Activated naive CD8-positive, alpha-beta T cell treated with anti-CD3 and anti-CD28 coated beads, Interleukin-2, amount 10 ng/mL, durations not matched to agents 7 days and 5 days (primary cell): ENCODE data around the gene RBCK1. TPM values are rescaled to one million over a fixed set of nuclear protein-coding genes. Genes with fewer than 3 reads are reported as not detected.

Experiments used
- ATAC-seq: fragments of 150-1000 bp; cut with Tn5 transposase; one replicate; pipeline ENCODE4 v1.10.0; 2021; ENCODE audit warnings: low read depth, moderate library complexity
- POLR2A ChIA-PET: fragments of 350-600 bp; sonication (Branson Sonifier 250); formaldehyde crosslinking; loops from one replicate; lab custom pipeline; 2021; ENCODE audit warnings: antibody characterized with exemption; lab: Charles Lee
- DNase-seq: peaks from one replicate; pipeline ENCODE4 v3.0.0; 2021
- H3K27ac Mint-ChIP-seq: one replicate; pipeline ENCODE4 v1.8.0; 2022; ENCODE audit warnings: mild to moderate bottlenecking, mixed read lengths
- H3K27me3 Mint-ChIP-seq: one replicate; pipeline ENCODE4 v1.8.0; 2022; ENCODE audit warnings: mild to moderate bottlenecking, moderate library complexity, mixed read lengths
- H3K36me3 Mint-ChIP-seq: one replicate; pipeline ENCODE4 v1.8.0; 2021; ENCODE audit warnings: mild to moderate bottlenecking, mixed read lengths
- H3K4me1 Mint-ChIP-seq: one replicate; pipeline ENCODE4 v1.8.0; 2021; ENCODE audit warnings: mixed read lengths
- H3K4me3 Mint-ChIP-seq: one replicate; pipeline ENCODE4 v1.8.0; 2022; ENCODE audit warnings: mild to moderate bottlenecking, moderate library complexity, mixed read lengths
- H3K9me3 Mint-ChIP-seq: one replicate; pipeline ENCODE4 v1.8.0; 2021; ENCODE audit warnings: mixed read lengths
- total RNA-seq, 2 experiments: library from RNA; stranded (reverse); gene quantifications; one replicate each; pipeline ENCODE4 v1.2.3, GENCODE V29; 2021

The RBCK1 gene
- total RNA-seq, 2 experiments from 2014 or later, result 156 to 179 TPM

- Mint-ChIP-seq H3K9me3 (no peaks in the 10 kb centered on the region), H3K4me3 (peak overlapping the region; percentile 56), H3K36me3 (peaks cover 54% of the 10 kb centered on the region), H3K4me1 (peaks cover 41% of the 10 kb centered on the region), H3K27ac (peak overlapping the region; percentile 94), H3K27me3 (no peaks in the 10 kb centered on the region)
- POLR2A ChIA-PET, result interaction anchor here (0.5 to 1.6 kb wide), 6 partner anchors 17 to 56 kb away, joined by 3 to 8 read pairs (median 5); partner anchors contain the start of gene TBC1D20
- DNase-seq (no peak), ATAC-seq (no peak)
These were observed 24.7 kb downstream of the RBCK1 start for GRCh38 chr20:432677-433299.

DNA sequence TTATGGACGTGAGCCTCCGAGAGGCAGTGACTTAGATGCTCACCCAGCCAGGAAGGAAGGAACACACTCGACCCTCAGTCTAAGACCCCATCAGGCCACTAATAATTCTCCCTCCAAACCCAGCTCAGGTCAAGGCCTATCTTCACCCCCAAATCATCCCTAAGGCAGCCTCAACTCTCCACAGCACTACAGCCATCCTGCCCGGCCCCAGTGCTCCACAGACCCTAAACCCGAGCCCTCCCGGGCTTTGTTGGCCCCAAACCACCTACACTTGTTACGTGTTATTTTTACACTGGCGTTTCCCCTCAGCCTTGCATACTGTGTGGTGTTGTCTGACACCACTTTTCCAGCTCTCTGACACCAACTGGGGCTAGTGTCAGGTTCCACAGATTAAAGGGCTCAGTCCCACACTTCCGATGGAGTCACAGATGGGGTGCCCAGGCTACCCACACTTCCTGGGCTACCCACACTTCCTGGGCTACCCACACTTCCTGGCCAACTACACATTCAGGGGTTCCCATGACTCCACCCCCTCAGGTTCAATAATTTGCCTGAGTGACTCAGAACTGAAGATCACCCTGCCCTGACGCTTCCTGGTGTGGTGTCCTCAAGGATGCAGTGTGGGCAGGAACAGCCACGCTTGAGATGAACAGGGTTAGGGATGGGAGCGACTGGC lies 25.3 kb downstream of the RBCK1 start:
- DNase-seq (peak; percentile 58), ATAC-seq (peak; percentile 78)
- Mint-ChIP-seq H3K36me3 (peaks cover 54% of the 10 kb centered on the region), H3K4me1 (peaks cover 48% of the 10 kb centered on the region), H3K4me3 (peak overlapping the region; percentile 56), H3K9me3 (no peaks in the 10 kb centered on the region), H3K27ac (peak overlapping the region; percentile 94), H3K27me3 (no peaks in the 10 kb centered on the region)
- POLR2A ChIA-PET, result interaction anchor here (0.5 to 1.6 kb wide), 5 partner anchors 18 to 51 kb away, joined by 3 to 8 read pairs (median 5); partner anchors contain the start of gene TBC1D20

DNA sequence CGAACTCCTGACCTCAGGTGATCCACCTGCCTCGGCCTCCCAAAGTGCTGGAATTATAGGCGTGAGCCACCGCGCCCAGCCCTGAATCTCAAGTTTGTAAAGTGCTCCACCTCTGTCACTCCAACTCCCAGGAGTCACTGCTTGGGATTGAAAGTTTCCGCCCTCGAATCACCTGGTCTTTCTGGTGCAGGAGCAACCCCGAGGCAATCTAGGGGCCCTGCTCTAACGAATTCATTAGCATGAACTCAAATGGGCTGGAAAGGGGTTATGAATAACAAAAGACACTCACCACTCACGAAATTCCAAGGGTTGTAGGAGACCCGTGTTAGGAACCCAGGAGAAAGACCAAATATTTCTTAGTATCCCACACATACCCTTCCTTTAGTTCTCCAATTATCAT lies 26.1 kb downstream of the RBCK1 start:
- ATAC-seq (no peak), DNase-seq (no peak)
- H3K4me3 Mint-ChIP-seq, result peak overlapping the region; percentile 56
- no peaks in the 10 kb centered on the region for H3K27me3 Mint-ChIP-seq
- peaks cover 55% of the 10 kb centered on the region for H3K36me3 Mint-ChIP-seq
- H3K27ac Mint-ChIP-seq, result peak overlapping the region; percentile 59
- POLR2A ChIA-PET, result interaction anchor here (1.8 kb wide), 1 partner anchor 28 kb away, joined by 6 read pairs; the partner anchor contains the start of gene TBC1D20
- no peaks in the 10 kb centered on the region for H3K9me3 Mint-ChIP-seq
- H3K4me1 Mint-ChIP-seq, result peaks cover 55% of the 10 kb centered on the region

DNA sequence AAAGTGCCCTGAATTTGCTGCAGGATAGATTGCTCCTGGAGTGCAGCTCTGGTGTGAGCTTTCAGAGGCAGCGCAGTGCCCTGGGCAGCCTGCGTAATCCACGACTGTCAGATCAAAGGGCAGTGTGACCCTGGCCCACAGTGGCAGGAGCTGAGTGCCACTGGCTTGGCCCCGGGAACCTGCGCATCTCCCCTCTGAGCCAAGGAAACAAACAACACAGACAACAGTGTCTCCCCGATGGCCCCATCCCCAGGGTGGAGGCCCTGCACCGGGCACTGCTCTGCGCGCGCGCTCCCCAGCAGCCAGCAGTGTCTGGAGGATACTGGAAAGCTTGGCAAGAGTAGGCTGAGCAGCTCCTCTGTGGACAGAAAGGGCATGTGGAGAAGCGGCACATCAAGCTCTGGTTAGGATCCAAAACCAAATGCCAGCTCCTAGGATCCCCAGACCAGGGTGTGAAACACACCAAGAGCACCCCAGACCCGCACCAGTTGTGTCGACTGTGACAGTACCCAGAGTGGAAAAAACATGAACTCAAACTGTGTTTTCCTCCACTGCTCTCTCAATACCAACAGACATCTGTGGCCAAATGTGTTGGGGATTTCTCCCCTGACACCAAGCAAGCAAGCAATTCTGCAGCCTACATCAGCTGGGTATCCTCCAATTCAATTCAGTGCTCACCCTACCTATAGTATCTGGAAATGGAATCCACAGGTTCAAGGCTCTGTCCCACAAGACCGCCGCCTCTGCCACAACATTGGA lies 26.7 kb downstream of the RBCK1 start:
- H3K27ac Mint-ChIP-seq, result peak overlapping the region; percentile 59
- peak overlapping the region; percentile 56 for H3K4me3 Mint-ChIP-seq
- H3K9me3 Mint-ChIP-seq, result no peaks in the 10 kb centered on the region
- no peak for ATAC-seq
- H3K36me3 Mint-ChIP-seq, result peaks cover 58% of the 10 kb centered on the region
- DNase-seq, result no peak
- no peaks in the 10 kb centered on the region for H3K27me3 Mint-ChIP-seq
- POLR2A ChIA-PET, result interaction anchor here (1.8 kb wide), 1 partner anchor 27 kb away, joined by 6 read pairs; the partner anchor contains the start of gene TBC1D20
- H3K4me1 Mint-ChIP-seq, result peaks cover 60% of the 10 kb centered on the region

- Mint-ChIP-seq H3K4me1 (peaks cover 60% of the 10 kb centered on the region), H3K36me3 (peaks cover 61% of the 10 kb centered on the region), H3K27me3 (no peaks in the 10 kb centered on the region), H3K9me3 (no peaks in the 10 kb centered on the region), H3K4me3 (no peak overlapping the region), H3K27ac (no peak overlapping the region)
- POLR2A ChIA-PET, result interaction anchor here (1.8 kb wide), 1 partner anchor 27 kb away, joined by 6 read pairs; the partner anchor contains the start of gene TBC1D20
- no peak for ATAC-seq
- DNase-seq, result no peak
These were observed 27.5 kb downstream of the RBCK1 start for GRCh38 chr20:435558-435957.

DNA sequence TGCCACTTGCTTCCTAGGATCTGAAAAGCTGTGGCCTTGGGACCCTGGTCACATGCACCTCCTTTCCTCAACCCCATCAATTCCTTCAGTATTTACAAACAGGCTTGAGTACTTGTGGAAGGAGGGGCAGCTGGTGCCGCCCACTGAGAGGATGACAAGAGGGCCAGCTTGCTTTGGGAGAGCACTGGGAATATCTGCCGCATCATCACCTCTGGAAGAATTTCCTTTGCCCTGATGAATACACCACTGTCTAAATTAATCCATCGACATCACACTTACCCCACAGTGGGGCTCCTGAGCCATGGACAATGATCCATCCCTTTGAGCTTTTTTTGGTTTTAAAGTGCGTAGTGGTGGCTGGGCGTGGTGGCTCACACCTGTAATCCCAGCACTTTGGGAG lies 28.4 kb downstream of the RBCK1 start:
- no peak for ATAC-seq

GRCh38 chr20:437787-438486 lies 29.8 kb downstream of the RBCK1 start:
- no peak for DNase-seq
- peak; percentile 8 for ATAC-seq
- Mint-ChIP-seq H3K36me3 (peaks cover 67% of the 10 kb centered on the region), H3K4me3 (peak overlapping the region; percentile 78), H3K27me3 (no peaks in the 10 kb centered on the region), H3K4me1 (peaks cover 52% of the 10 kb centered on the region), H3K27ac (peak overlapping the region; percentile 86), H3K9me3 (no peaks in the 10 kb centered on the region)
- POLR2A ChIA-PET, result interaction anchor here (0.5 to 2.6 kb wide), 9 partner anchors 10 to 57 kb away, joined by 3 to 27 read pairs (median 4); partner anchors contain the start of genes RBCK1, TBC1D20 and TRIB3

More for the DNA sequence above, 28.4 kb downstream of the RBCK1 start:
- H3K27ac Mint-ChIP-seq, result no peak overlapping the region
- H3K9me3 Mint-ChIP-seq, result no peaks in the 10 kb centered on the region
- no peaks in the 10 kb centered on the region for H3K27me3 Mint-ChIP-seq
- peaks cover 61% of the 10 kb centered on the region for H3K36me3 Mint-ChIP-seq
- DNase-seq, result no peak
- no peak overlapping the region for H3K4me3 Mint-ChIP-seq
- POLR2A ChIA-PET, result no interaction called here
- peaks cover 56% of the 10 kb centered on the region for H3K4me1 Mint-ChIP-seq

- H3K9me3 Mint-ChIP-seq, result no peaks in the 10 kb centered on the region
- POLR2A ChIA-PET, result interaction anchor here (0.5 to 2.6 kb wide), 9 partner anchors 9 to 104 kb away, joined by 3 to 27 read pairs (median 3); partner anchors contain the start of genes RBCK1, TBC1D20 and TRIB3
- ATAC-seq (peak; percentile 79), DNase-seq (peak; percentile 65)
- peaks cover 67% of the 10 kb centered on the region for H3K36me3 Mint-ChIP-seq
- H3K4me3 Mint-ChIP-seq, result peak overlapping the region; percentile 78
- no peaks in the 10 kb centered on the region for H3K27me3 Mint-ChIP-seq
- H3K27ac Mint-ChIP-seq, result peak overlapping the region; percentile 86
- peaks cover 44% of the 10 kb centered on the region for H3K4me1 Mint-ChIP-seq
These were observed 30.7 kb downstream of the RBCK1 start for GRCh38 chr20:438571-439469.

GRCh38 chr20:440148-440547 lies 32.0 kb downstream of the RBCK1 start:
- Mint-ChIP-seq H3K4me3 (no peak overlapping the region), H3K4me1 (peaks cover 35% of the 10 kb centered on the region), H3K27me3 (no peaks in the 10 kb centered on the region), H3K27ac (no peak overlapping the region), H3K36me3 (peaks cover 62% of the 10 kb centered on the region), H3K9me3 (no peaks in the 10 kb centered on the region)
- POLR2A ChIA-PET, result interaction anchor here (0.6 kb wide), 1 partner anchor 60 kb away, joined by 3 read pairs; the partner anchor contains the start of gene TRIB3
- DNase-seq (no peak), ATAC-seq (no peak)

- Mint-ChIP-seq H3K4me1 (peaks cover 33% of the 10 kb centered on the region), H3K27me3 (no peaks in the 10 kb centered on the region), H3K4me3 (no peak overlapping the region), H3K9me3 (no peaks in the 10 kb centered on the region), H3K27ac (no peak overlapping the region), H3K36me3 (peaks cover 59% of the 10 kb centered on the region)
- no peak for DNase-seq
- ATAC-seq, result no peak
- POLR2A ChIA-PET, result no interaction called here
These were observed 32.5 kb downstream of the RBCK1 start for GRCh38 chr20:440636-441035.

DNA sequence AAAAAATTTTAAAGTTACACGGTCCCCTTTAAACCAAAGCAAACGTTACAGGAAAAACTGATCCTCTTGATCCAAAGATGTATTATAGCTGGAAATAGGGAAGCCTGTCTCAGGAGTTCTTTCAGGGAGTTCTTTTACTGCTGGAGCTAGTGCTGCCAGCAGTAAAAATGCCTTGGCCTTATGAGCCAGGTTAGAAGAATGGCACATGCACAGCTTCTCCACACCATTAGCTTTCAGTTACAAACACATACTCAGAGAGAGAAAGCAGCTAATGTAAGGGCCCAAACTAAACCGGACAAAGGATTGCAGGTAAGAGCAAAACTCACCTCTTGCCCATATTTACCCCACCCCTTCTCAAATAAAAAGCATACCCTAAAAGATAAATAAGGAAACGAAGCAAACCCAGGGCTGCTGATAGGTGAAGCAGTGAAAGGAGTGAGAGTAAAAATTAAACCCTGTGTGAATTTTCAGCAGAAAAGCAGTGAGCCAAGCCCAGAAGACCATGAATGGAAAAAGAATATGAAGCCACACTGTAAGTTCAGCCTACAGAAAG lies 35.2 kb downstream of the RBCK1 start:
- H3K27me3 Mint-ChIP-seq, result no peaks in the 10 kb centered on the region
- peaks cover 41% of the 10 kb centered on the region for H3K36me3 Mint-ChIP-seq
- no peaks in the 10 kb centered on the region for H3K9me3 Mint-ChIP-seq
- H3K27ac Mint-ChIP-seq, result no peak overlapping the region
- H3K4me1 Mint-ChIP-seq, result peaks cover 19% of the 10 kb centered on the region
- no peak overlapping the region for H3K4me3 Mint-ChIP-seq
- no peak for DNase-seq
- POLR2A ChIA-PET, result no interaction called here
- no peak for ATAC-seq
